CD4-positive, alpha-beta T cell (primary cell): ENCODE results near the gene IL17RA. TPM values are rescaled to one million over a fixed set of nuclear protein-coding genes. Genes with fewer than 3 reads are reported as not detected.
"Not testable (repeated sequence)": the region's sequence is repeated elsewhere in the genome, so short reads cannot be mapped to it uniquely, and the experiment has no call there.

Experiments used
- ATAC-seq: fragments of 200-7000 bp; cut with Tn5 transposase; one replicate; pipeline ENCODE4 v1.10.0; 2022; ENCODE audit warnings: mild to moderate bottlenecking; ENCODE audit not compliant: poor library complexity
- CTCF ChIA-PET: fragments of 350-600 bp; sonication (Branson Sonifier 250); formaldehyde crosslinking; loops from one replicate; lab custom pipeline; 2021; ENCODE audit warnings: antibody characterized with exemption, inconsistent platforms; lab: Charles Lee
- POLR2A ChIA-PET: fragments of 350-600 bp; sonication (Branson Sonifier 250); formaldehyde crosslinking; loops from one replicate; lab custom pipeline; 2021; ENCODE audit warnings: antibody characterized with exemption, inconsistent platforms; lab: Charles Lee
- DNase-seq, 14 experiments: peaks; one replicate each; pipeline ENCODE4 v3.0.0-alpha.2; 2013 to 2020; ENCODE audit warnings: mixed read lengths in 2 of 14
- H3K27ac ChIP-seq, 2 donors: one replicate each; pipeline versions ENCODE4 v1.5.1 to v1.7.0; 2013; ENCODE audit warnings: low read length in 2 of 2, low read depth in 1 of 2, mild to moderate bottlenecking in 1 of 2
- H3K27me3 ChIP-seq, 2 experiments: 1 replicate in 1 of 2; 2 replicates in 1 of 2; pipeline versions ENCODE4 v1.6.1 to v1.7.0; 2013; ENCODE audit warnings: low read length in 2 of 2, control low read depth in 1 of 2, mild to moderate bottlenecking in 1 of 2, moderate library complexity in 1 of 2; ENCODE audit not compliant: insufficient read depth in 2 of 2, control insufficient read depth in 1 of 2
- H3K36me3 ChIP-seq: one replicate; pipeline ENCODE4 v1.6.1; 2013; ENCODE audit warnings: low read length, control low read depth; ENCODE audit not compliant: insufficient read depth
- H3K4me1 ChIP-seq: one replicate; pipeline ENCODE4 v1.6.1; 2013; ENCODE audit warnings: low read length, control low read depth; ENCODE audit not compliant: insufficient read depth
- H3K4me3 ChIP-seq: one replicate; pipeline ENCODE4 v1.5.1; 2013; ENCODE audit warnings: mild to moderate bottlenecking, low read length, moderate library complexity
- H3K9me3 ChIP-seq, 2 experiments: 1 replicate in 1 of 2; 2 replicates in 1 of 2; pipeline versions ENCODE4 v1.6.1 to v1.7.0; 2013; ENCODE audit warnings: low read length in 2 of 2, mild to moderate bottlenecking in 2 of 2, control low read depth in 1 of 2, moderate library complexity in 1 of 2; ENCODE audit not compliant: control insufficient read depth in 1 of 2, insufficient read depth in 1 of 2
- H3K27ac Mint-ChIP-seq: one replicate; pipeline ENCODE4 v1.8.0; 2020; ENCODE audit warnings: mixed read lengths
- H3K27me3 Mint-ChIP-seq: one replicate; pipeline ENCODE4 v1.8.0; 2021; ENCODE audit warnings: mixed read lengths
- H3K36me3 Mint-ChIP-seq: one replicate; pipeline ENCODE4 v1.8.0; 2021; ENCODE audit warnings: low read depth, mixed read lengths
- H3K4me1 Mint-ChIP-seq: one replicate; pipeline ENCODE4 v1.8.0; 2021; ENCODE audit warnings: low read depth, mixed read lengths
- H3K4me3 Mint-ChIP-seq: one replicate; pipeline ENCODE4 v1.8.0; 2020; ENCODE audit warnings: mild to moderate bottlenecking, mixed read lengths
- H3K9me3 Mint-ChIP-seq: one replicate; pipeline ENCODE4 v1.8.0; 2020; ENCODE audit warnings: mixed read lengths
- intact Hi-C, 2 experiments: fragments of 100-400 bp; cut with DNase I in 1 of 2; cut with micrococcal nuclease in 1 of 2; formaldehyde crosslinking; loops; one replicate each; pipeline versions ENCODE4 v1.15.1 to v1.9.0; 2023 to 2025; cut with DNase I, micrococcal nuclease
- polyA plus RNA-seq, 2 donors: library from polyadenylated mRNA; unstranded; fragments of 120-200 nt; gene quantifications; one replicate each; pipeline ENCODE4 v1.2.1, GENCODE V29; 2013
- total RNA-seq, 174 experiments: library from RNA in 2 of 174; stranded (reverse) in 2 of 174; gene quantifications; one replicate each; pipeline ENCODE4 v1.2.3 and lab custom pipeline; 2021 to 2026
- TF ChIP-seq, protein P1 (sequence below): fragments of 200-600 bp; IDR thresholded peaks from one replicate; pipeline ENCODE4 v1.8.0; 2022; ENCODE audit warnings: antibody characterized with exemption, mild to moderate bottlenecking

Gene IL17RA, protein sequence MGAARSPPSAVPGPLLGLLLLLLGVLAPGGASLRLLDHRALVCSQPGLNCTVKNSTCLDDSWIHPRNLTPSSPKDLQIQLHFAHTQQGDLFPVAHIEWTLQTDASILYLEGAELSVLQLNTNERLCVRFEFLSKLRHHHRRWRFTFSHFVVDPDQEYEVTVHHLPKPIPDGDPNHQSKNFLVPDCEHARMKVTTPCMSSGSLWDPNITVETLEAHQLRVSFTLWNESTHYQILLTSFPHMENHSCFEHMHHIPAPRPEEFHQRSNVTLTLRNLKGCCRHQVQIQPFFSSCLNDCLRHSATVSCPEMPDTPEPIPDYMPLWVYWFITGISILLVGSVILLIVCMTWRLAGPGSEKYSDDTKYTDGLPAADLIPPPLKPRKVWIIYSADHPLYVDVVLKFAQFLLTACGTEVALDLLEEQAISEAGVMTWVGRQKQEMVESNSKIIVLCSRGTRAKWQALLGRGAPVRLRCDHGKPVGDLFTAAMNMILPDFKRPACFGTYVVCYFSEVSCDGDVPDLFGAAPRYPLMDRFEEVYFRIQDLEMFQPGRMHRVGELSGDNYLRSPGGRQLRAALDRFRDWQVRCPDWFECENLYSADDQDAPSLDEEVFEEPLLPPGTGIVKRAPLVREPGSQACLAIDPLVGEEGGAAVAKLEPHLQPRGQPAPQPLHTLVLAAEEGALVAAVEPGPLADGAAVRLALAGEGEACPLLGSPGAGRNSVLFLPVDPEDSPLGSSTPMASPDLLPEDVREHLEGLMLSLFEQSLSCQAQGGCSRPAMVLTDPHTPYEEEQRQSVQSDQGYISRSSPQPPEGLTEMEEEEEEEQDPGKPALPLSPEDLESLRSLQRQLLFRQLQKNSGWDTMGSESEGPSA
- total RNA-seq (10 to 100 TPM; 23.2 to 24.3 TPM), total RNA-seq (lab: John Stamatoyannopoulos, UW) (35.5 to 291 (median 132) reads per million in 172 experiments)
- 33.2 TPM for polyA plus RNA-seq (2013, experiment 1 of 2)
- polyA plus RNA-seq (2013, experiment 2 of 2) = 28.5 TPM

DNA sequence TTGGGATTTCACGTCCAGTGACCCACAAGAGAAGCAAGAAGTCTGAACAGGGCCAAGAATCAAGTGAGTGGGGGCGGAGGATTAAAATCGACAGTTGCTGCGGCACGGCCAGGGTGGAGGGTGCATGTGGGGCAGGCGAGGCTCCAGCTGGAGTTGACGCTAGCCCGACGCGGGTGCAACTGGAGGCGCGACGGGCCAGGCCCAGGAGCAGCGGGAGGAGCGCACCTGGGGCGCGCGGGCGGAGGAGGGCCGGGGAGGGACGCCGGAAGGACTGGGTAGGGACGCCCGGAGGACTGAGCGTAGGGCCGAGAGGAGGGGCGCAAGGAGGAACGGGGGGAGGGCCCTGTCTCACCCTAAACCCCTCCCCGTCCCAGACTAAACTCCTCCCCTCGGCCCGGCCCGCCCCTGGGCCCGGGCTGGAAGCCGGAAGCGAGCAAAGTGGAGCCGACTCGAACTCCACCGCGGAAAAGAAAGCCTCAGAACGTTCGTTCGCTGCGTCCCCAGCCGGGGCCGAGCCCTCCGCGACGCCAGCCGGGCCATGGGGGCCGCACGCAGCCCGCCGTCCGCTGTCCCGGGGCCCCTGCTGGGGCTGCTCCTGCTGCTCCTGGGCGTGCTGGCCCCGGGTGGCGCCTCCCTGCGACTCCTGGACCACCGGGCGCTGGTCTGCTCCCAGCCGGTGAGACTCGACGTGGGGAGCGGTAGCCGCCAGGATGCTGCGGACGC is at the start of gene IL17RA:
Gene IL17RA, plus strand, starts transcription at position 447 of the 723 bp plus-strand sequence. Its CDS starts 92 bp downstream, at position 539.
- ChIA-PET CTCF (interaction anchor here (1.2 to 1.9 kb wide), 3 partner anchors 40 to 87 kb away, joined by 3 to 7 read pairs (median 3); partner anchors contain the start of gene HDHD5), POLR2A (interaction anchor here (0.6 to 5.4 kb wide), 8 partner anchors 9 to 417 kb away, joined by 3 to 49 read pairs (median 4); partner anchors contain the start of gene ADA2)

DNA sequence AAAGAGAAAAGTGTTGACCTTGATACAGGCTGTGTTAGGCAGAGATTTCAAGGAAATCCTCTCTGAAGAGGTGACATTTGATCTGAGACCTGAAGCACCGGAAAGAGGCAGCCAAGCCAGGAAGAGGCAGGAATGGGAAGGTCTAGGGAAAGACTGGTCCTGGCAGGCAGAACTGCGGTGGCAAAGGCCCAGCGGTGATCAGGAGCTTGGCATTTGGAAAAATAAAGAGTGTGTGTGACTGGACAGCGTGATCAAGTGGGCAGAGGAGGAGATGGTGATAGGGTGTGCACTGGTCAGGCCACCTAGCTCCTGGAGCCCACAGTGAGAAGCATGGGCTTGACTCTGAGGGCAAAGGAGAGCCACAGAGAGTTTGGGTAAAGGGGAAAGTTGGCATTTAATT is 49.6 kb upstream of the IL17RA start:
- no peak overlapping the region for H3K27ac ChIP-seq
- POLR2A ChIA-PET = no interaction called here
- peaks cover 22% of the 10 kb centered on the region for H3K27me3 Mint-ChIP-seq
- TF ChIP-seq, protein P1, sequence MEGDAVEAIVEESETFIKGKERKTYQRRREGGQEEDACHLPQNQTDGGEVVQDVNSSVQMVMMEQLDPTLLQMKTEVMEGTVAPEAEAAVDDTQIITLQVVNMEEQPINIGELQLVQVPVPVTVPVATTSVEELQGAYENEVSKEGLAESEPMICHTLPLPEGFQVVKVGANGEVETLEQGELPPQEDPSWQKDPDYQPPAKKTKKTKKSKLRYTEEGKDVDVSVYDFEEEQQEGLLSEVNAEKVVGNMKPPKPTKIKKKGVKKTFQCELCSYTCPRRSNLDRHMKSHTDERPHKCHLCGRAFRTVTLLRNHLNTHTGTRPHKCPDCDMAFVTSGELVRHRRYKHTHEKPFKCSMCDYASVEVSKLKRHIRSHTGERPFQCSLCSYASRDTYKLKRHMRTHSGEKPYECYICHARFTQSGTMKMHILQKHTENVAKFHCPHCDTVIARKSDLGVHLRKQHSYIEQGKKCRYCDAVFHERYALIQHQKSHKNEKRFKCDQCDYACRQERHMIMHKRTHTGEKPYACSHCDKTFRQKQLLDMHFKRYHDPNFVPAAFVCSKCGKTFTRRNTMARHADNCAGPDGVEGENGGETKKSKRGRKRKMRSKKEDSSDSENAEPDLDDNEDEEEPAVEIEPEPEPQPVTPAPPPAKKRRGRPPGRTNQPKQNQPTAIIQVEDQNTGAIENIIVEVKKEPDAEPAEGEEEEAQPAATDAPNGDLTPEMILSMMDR = no peak
- CTCF ChIA-PET = no interaction called here
- H3K9me3 Mint-ChIP-seq = no peaks in the 10 kb centered on the region
- H3K4me3 Mint-ChIP-seq = peak overlapping the region; percentile 82
- H3K36me3 ChIP-seq = no peaks in the 10 kb centered on the region
- intact Hi-C loops = no loop called here
- no peak overlapping the region for H3K4me3 ChIP-seq
- DNase-seq (no peak), ATAC-seq (no peak)
- H3K4me1 ChIP-seq = peaks cover 15% of the 10 kb centered on the region
- peaks cover 18% of the 10 kb centered on the region for H3K4me1 Mint-ChIP-seq
- peaks cover 0 to 13% of the 10 kb centered on the region in 2 experiments for H3K27me3 ChIP-seq
- H3K27ac Mint-ChIP-seq = no peak overlapping the region
- H3K9me3 ChIP-seq = peaks cover 0 to 5% of the 10 kb centered on the region in 2 experiments
- H3K36me3 Mint-ChIP-seq = no peaks in the 10 kb centered on the region

More for the DNA sequence above, at the start of gene IL17RA:
- H3K27ac Mint-ChIP-seq = peak within 1 kb of the TSS; percentile 88
- H3K4me1 Mint-ChIP-seq = peaks cover 48% of the 10 kb centered on the region
- peak within 1 kb of the TSS; percentile 97 for H3K4me3 Mint-ChIP-seq
- ATAC-seq (peak; percentile 86), DNase-seq (peak; percentile 87 to 98 (median 95))
- H3K9me3 Mint-ChIP-seq = no peaks in the 10 kb centered on the region
- Histone ChIP-seq H3K4me3 (peak within 1 kb of the TSS; percentile 82), H3K4me1 (peaks cover 49% of the 10 kb centered on the region), H3K36me3 (no peaks in the 10 kb centered on the region), H3K9me3 (no peaks in the 10 kb centered on the region), H3K27me3 (no peaks in the 10 kb centered on the region), H3K27ac (peak within 1 kb of the TSS; percentile 68 to 93)
- TF ChIP-seq, protein P1 = no peak
- H3K36me3 Mint-ChIP-seq = peaks cover 20% of the 10 kb centered on the region
- intact Hi-C loops = loop anchor here (1.0 to 10.0 kb wide), 5 partner anchors 75 to 993 kb away; partner anchors contain the start of genes BCL2L13 (in 2 of the 2), HDHD5 (in 1 of the 2) and PEX26 (in 1 of the 2)
- H3K27me3 Mint-ChIP-seq = no peaks in the 10 kb centered on the region

DNA sequence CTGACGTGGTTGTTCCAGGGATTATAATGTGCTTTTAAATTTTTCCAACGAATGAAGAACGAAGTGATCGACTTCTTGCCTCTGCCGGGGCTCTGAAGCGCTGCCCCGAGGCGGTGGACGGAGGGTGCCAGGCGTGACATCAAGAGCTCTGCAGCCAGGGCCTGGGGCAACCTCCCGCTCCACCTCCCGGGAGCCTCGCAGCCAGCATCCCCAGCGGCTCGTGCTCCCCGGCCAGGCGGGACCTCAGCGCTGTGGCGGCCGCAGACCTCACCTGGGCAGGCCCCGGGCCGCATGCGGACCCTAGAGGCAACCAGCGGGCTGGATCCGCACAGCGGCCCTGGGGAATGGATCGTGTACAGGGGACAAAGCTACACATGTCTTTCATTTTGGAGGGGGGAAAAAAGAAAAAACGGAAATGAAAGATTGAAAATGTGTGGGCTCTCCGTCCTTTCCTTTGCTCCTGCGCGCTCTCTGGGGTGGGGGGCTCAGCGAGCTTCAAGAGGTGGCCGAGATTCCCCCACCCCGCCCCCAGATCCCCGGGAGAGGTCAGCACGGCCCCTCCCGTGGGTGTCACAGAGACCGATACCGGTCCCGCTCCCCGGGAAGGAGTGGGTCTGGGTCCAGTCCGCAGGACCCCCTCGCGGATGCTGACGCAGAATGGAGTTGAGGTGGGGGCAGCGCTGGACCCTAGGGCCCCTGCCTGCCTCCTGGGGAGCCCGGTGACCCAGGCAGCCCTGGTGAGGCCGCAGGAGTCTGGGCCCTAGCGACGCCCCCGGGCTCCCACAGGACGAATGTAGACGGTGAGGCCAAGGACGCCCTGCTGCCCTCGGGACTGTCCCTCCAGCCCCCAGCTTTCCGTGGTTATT is 48.6 kb upstream of the IL17RA start:
- intact Hi-C loops, CTCF ChIA-PET, H3K36me3 Mint-ChIP-seq, H3K9me3 ChIP-seq, H3K9me3 Mint-ChIP-seq, H3K27ac ChIP-seq, H3K36me3 ChIP-seq, DNase-seq: not testable (repeated sequence)
- POLR2A ChIA-PET = interaction anchor here (1.0 kb wide), 1 partner anchor 81 kb away, joined by 3 read pairs; no protein-coding TSS in a partner anchor
- Mint-ChIP-seq H3K4me1 (peaks cover 18% of the 10 kb centered on the region), H3K27ac (peak overlapping the region; percentile 15), H3K27me3 (peaks cover 22% of the 10 kb centered on the region), H3K4me3 (peak overlapping the region; percentile 82)
- peak; percentile 35 for ATAC-seq
- Histone ChIP-seq H3K27me3 (peaks cover 0 to 13% of the 10 kb centered on the region in 2 experiments), H3K4me1 (peaks cover 15% of the 10 kb centered on the region), H3K4me3 (peak overlapping the region; percentile 50)

DNA sequence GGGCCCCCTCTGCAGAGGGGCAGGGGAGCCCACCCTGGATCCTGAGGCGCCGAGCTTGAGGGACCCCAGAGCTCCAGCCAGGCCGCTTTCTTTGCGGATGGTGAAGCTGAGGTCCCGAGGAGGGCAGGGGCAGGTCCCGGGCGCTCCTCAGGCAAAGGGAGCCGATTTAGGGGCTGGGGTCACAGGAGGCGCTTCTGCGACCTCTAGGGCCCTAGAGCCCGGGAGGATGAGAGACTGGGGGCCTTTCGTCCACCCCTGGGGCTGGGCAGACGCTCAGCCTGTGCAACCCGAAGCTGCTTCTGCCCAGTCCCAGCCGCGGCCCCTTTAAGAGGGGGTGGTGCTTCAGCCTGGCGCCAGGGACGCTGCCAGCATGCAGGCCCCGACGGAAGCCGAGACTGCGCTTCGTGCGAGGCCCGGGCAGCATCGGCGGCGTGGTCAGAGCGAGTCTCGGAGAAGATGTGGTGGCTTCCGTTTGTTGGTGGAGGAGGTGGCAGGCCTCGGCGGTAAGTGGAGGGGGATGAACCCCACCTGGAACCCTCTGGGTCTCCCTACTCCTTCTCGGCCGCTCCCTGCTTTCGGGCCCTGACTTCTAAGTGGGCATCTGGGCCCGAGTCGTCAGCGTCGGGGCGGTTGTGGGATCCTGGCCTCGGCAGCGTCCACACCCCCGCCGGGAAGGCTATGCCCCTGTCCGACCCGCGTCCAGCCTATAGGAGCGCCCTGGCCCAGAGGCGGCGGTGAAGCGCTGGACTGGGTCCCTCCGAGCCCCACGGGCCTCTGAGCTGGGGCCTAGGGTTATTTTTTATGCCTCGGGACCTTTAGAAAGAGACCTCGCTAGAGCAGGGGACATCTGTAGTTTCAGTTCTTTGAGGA is 47.7 kb upstream of the IL17RA start:
- intact Hi-C loops, H3K27ac ChIP-seq, H3K9me3 ChIP-seq, H3K36me3 Mint-ChIP-seq, H3K36me3 ChIP-seq, CTCF ChIA-PET, H3K9me3 Mint-ChIP-seq: not testable (repeated sequence)
- H3K4me1 ChIP-seq = peaks cover 15% of the 10 kb centered on the region
- peak; percentile 75 for ATAC-seq
- peaks cover 0 to 13% of the 10 kb centered on the region in 2 experiments for H3K27me3 ChIP-seq
- POLR2A ChIA-PET = interaction anchor here (1.0 kb wide), 1 partner anchor 82 kb away, joined by 3 read pairs; no protein-coding TSS in a partner anchor
- Mint-ChIP-seq H3K27me3 (peaks cover 22% of the 10 kb centered on the region), H3K4me3 (peak overlapping the region; percentile 58), H3K4me1 (peaks cover 18% of the 10 kb centered on the region), H3K27ac (peak overlapping the region; percentile 14)
- H3K4me3 ChIP-seq = peak overlapping the region; percentile 50
- peak in 2 of 14 experiments; percentile 8 to 26 for DNase-seq
